SK-N-MC (cell line): ENCODE results near the gene TPPP2.

Experiments
- EZH2 ChIP-seq: fragments of 200-600 bp; sonication (generic); IDR thresholded peaks from one replicate; pipeline ENCODE4 v1.6.1; 2017; ENCODE audit warnings: antibody characterized with exemption
- POLR2AphosphoS5 ChIP-seq: IDR thresholded peaks from 2 replicates; pipeline ENCODE4 v1.6.1; 2012; ENCODE audit warnings: mild to moderate bottlenecking, low read depth, low read length, borderline replicate concordance

- no peak for TF ChIP-seq EZH2
- no peak for TF ChIP-seq POLR2AphosphoS5
Observed at GRCh38 chr14:21069388-21070082, 39.5 kb downstream of the TPPP2 start.
